Measurements from ENCODE around the gene TMEM128.

DNA sequence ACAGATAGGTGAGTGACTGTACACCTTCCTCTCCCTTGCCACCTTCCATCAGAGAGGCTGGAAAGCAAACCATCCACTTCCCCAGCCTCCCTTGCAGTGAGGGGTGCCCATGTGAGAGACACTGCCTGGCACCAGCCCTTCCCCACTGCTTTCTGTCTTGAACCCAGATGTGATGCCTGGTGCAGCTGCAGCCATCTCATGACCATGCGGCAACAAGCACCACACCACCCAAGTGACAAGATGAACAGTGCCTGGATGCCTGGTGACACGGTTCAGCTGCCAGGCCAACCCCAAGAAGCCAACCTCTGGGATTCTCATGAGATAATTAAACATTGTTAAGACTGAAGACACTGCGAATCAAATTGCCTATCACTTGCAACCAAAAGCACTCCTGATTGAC lies 52.7 kb downstream of the TMEM128 start:
- no peak for TF ChIP-seq CTCF (IDR thresholded peaks at IDR 0.05)
- TF ChIP-seq EP300 (IDR thresholded peaks at IDR 0.05), result no peak
- TF ChIP-seq POLR2AphosphoS5 (IDR thresholded peaks at IDR 0.05), result no peak
